GM21390 (cell line): ENCODE data around the gene KHSRP.

ENCODE experiments used
- ATAC-seq: cut with Tn5 transposase; IDR thresholded peaks from one replicate; pipeline ENCODE4 v1.9.1; 2021; ENCODE audit not compliant: unreplicated experiment

Gene KHSRP

GRCh38 chr19:6393074-6393982, 31.3 kb downstream of the KHSRP start, which contains the start of gene GTF2F1:
GTF2F1 (minus strand) TSS chr19:6393164; CDS start chr19:6392995, 169 bp downstream.
- peak; percentile 78 for ATAC-seq

DNA sequence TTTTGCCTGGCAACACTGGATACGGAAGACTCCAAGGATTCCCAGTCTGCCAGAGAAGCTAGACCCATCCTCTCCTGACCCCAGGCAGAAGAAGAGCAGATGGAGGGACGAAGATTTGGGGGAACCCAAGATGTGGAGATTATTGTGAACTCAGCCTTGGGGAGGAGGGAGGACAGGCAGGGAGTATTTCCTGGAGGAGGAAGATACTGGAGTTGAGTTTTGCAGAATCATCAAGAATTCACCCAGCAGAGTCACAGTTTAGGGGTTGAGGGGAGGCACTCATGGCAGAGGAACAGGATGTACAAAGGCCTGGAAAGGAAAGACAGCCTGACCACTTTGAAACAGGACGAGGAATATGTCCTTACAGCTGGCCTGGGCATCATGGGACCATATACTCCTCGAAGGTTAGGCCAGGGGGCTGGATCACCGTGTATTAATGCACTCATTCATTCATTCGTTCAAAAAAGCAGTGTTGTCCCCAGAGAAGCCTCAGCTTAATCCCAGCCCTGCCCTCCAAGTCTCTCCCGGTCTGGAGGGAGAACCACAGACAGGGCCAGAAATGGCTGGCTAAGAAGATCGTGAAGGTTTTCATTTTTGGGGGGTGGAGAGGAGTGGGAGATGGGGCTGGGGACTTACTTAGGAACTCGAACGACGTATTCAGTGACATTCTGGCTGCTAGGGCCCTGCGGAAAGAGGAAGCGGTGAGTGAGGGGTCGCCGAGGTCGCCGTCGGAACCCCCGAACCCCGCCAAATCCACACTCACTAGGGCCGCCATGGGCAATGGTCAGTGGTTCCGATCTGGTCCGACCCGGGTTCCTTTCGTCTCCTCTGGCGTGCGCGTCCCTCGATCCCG, 32.2 kb downstream of the KHSRP start:
- no peak for ATAC-seq

GRCh38 chr19:6387372-6387771, 37.2 kb downstream of the KHSRP start:
- no peak for ATAC-seq

- ATAC-seq = no peak
These were observed 40.2 kb downstream of the KHSRP start for GRCh38 chr19:6384381-6384780.

DNA sequence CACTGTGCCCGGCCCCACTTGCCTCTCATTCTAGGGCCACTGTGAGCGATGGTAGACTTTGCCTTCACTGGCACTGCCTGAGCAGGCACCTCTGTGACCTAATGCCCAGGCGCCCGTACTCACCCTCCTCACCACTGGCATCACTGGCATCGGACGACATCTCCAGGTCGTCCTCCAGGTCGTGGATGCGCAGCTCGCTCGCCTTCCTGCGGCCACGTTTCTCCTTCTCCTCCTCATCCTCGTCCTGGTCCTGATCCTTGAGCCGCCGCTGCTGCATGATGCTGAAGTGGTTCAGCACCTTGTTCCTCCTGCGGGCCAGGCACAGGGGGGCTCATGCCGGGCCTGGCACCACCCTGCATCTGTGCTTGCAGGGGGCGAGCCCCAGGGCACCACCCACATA, 41.4 kb downstream of the KHSRP start:
- no peak for ATAC-seq

GRCh38 chr19:6381030-6381750, 43.4 kb downstream of the KHSRP start:
- no peak for ATAC-seq

- no peak for ATAC-seq
These were observed 44.9 kb downstream of the KHSRP start for GRCh38 chr19:6379744-6380143.

GRCh38 chr19:6378486-6378885, 46.1 kb downstream of the KHSRP start:
- no peak for ATAC-seq

DNA sequence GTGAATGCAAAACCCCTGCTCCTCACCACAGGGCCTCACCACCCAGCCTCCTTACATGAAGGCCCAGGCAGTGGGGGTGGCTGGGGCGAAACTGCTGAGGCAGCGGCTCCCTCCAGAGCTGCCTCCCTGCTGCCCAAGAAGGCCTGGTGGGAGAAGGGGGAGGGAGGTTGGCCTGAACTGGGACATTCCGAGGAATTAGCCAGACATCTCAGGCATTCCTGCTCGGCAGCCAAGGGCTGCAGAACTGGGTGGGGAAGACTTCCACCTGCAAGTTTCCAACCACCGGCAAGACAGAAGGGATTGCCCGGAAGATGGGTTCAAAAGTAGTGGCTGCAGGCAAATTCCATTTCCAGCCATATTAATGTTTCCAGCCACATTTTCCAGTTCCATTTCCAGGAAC, 46.6 kb downstream of the KHSRP start:
- no peak for ATAC-seq

GRCh38 chr19:6376512-6377190, 48.0 kb downstream of the KHSRP start:
- ATAC-seq = no peak

DNA sequence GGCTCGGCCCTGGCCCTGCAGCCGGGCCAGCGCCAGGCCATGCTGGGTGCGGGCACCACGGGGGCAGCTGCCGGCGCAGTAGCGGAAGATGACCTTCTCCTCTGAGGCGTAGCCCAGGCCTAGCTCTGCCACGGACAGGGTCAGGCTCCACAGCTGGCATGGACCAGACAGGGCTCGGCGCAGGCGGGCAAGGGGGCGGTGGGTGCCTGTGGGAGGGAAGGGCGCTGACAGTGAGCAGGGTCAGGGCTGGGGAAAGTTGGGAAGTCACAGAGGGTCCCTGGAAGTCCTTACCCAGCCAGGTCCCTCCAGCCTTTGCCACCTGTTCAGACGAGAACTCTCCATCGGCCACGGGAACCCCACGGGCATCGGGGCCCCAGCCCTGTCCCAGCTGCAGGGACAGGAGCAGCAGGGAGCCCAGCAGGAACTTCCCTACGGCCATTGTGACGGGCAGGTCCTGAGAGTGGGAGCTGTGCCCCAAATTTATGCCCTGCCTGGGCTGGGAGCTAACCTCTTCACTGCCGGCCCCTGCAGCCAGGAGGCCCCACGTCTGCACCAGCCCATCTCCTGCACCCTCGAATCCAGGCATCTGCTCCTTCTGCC, 49.1 kb downstream of the KHSRP start, which contains the start of gene PSPN:
Gene PSPN (minus strand): TSS at position 523 of the 600 bp plus-strand sequence. CDS start 84 bp downstream, at position 439.
- ATAC-seq = no peak

DNA sequence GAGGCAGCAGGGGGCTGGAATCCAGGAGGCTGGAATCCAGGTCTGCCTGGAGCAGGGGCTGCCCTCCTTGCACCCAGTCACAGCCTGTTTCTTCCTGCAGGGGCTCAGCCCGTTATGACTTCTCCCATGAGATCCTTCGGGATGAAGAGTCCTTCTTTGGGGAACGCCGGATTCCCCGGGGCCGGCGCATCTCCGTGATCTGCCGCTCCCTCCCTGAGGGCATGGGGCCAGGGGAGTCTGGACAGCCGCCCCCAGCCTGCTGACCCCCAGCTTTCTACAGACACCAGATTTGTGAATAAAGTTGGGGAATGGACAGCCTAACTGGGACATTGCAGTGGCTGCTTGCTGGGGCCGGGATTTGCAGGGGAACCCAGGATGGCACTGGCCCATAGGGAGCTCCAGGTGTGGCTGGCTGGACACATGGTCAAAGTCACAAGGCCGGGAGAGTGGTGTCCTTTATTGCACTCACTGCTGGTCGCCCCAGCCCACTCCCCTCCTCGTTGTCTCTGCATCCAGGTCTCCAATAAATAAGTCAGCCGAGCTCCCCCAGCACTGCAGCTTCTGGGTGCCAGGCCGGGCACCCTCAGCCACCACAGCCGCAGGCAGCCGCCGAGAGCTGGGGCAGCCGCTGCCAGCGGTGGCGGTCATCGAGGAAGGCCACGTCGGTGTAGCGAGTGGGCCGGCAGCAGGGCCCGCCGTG, 49.8 kb downstream of the KHSRP start:
- ATAC-seq = no peak

GRCh38 chr19:6374161-6374709, 50.4 kb downstream of the KHSRP start:
- no peak for ATAC-seq

DNA sequence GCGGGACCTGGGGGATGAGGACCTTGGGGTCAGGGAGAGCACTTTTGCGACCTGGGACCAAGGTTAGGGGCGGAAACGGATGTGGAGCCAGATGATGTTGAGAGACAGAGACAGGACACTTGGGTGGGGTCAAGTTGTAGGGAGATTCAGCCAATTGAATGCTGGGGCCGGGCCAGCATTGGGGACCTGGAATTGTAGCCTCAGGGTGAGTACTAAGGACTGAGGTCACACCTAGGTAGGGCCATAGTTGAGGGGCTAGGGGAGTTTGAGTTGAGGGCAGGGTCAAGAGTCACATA, 50.9 kb downstream of the KHSRP start:
- no peak for ATAC-seq

DNA sequence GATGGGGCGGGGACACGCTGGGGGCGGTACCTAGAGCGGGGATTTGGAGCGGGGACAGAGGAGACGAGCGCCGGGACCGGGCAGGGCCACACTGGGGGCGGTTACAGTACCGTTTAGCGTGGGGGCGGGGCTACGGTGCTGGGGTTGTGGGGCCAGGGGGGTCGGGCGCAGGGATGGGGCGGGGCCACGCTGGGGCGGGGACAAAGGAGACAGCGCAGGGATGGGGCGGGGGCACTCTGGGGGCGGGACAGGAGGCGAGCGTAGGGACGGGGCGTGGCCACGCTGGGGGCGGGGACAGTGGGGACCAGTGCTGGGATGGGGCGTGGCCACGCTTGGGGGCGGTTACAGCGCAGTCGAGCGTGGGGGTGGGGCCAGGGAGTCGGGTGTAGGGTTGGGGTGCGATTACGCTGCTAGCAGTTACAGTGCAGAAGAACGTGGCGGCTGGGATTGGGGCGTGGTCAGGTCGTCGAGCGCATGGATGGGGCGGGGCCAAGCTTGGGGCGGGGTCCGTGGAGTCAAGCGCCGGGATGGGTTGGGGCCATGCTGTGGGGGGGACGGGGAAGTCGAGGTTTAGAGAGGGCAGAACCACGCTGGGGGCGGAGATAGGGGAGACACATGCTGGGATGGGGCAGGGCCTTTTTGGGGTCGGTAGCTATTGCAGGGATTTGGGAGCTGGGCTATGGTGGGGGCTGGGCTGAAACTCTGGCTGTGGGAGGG, 51.4 kb downstream of the KHSRP start:
- peak; percentile 51 for ATAC-seq

- ATAC-seq = peak; percentile 68
These were observed 52.0 kb downstream of the KHSRP start, which contains the start of gene ALKBH7 for GRCh38 chr19:6372594-6373095. ALKBH7 (plus strand) TSS chr19:6372794; CDS start chr19:6372821, 27 bp downstream.

DNA sequence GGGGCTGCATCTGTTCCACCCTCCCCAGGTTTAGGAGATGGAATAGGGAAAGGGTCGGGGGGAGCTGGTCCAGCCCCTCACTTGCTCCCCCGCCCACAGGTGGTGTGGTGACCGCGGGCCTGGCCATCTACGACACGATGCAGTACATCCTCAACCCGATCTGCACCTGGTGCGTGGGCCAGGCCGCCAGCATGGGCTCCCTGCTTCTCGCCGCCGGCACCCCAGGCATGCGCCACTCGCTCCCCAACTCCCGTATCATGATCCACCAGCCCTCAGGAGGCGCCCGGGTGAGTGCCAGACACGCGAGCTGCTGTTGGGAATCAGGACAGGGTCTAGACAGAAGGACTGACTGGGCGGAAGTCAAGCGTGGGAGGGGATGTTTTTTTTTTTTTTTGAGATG, 60.3 kb downstream of the KHSRP start:
- no peak for ATAC-seq
